CD14-positive monocyte (primary cell): ENCODE results near the gene PMM2. TPM values are rescaled to one million over a fixed set of nuclear protein-coding genes. Genes with fewer than 3 reads are reported as not detected.

Source experiments
- DNase-seq, 3 donors: peaks; one replicate each; pipeline ENCODE4 v3.0.0-alpha.2; 2011 to 2022
- H2AFZ ChIP-seq: 2 replicates; pipeline ENCODE4 v1.6.0; 2012; ENCODE audit warnings: mild to moderate bottlenecking, low read depth, low read length, inconsistent platforms; ENCODE audit not compliant: insufficient read depth, poor library complexity, severe bottlenecking
- H3K27ac ChIP-seq, 2 donors: 1 replicate in 1 of 2; 2 replicates in 1 of 2; pipeline ENCODE4 v1.5.1; 2012 to 2013; ENCODE audit warnings: low read length in 2 of 2, control low read depth in 1 of 2, inconsistent platforms in 1 of 2, low read depth in 1 of 2, mild to moderate bottlenecking in 1 of 2
- H3K27me3 ChIP-seq, 2 donors: one replicate each; pipeline versions ENCODE4 v1.6.0 to v1.6.1; 2011 to 2013; ENCODE audit warnings: low read length in 2 of 2; ENCODE audit not compliant: control insufficient read depth in 2 of 2, insufficient read depth in 2 of 2
- H3K36me3 ChIP-seq, 2 donors: replicated peaks in 1 of 2; 1 replicate in 1 of 2; 2 replicates in 1 of 2; pipeline versions ENCODE4 v1.5.1 to v1.6.1; 2012 to 2013; ENCODE audit warnings: low read length in 2 of 2, control low read depth in 1 of 2, inconsistent platforms in 1 of 2, mild to moderate bottlenecking in 1 of 2; ENCODE audit not compliant: insufficient read depth in 2 of 2, control insufficient read depth in 1 of 2
- H3K4me1 ChIP-seq, 2 donors: 1 replicate in 1 of 2; 2 replicates in 1 of 2; pipeline versions ENCODE4 v1.5.1 to v1.6.1; 2012 to 2013; ENCODE audit warnings: low read length in 2 of 2, control low read depth in 1 of 2, inconsistent platforms in 1 of 2, mild to moderate bottlenecking in 1 of 2, moderate library complexity in 1 of 2; ENCODE audit not compliant: insufficient read depth in 2 of 2, control insufficient read depth in 1 of 2
- H3K4me2 ChIP-seq: replicated peaks from 2 replicates; pipeline ENCODE3; 2012; ENCODE audit warnings: low read length, moderate library complexity, mild to moderate bottlenecking; ENCODE audit not compliant: poor library complexity, severe bottlenecking; ENCODE audit errors: extremely low read depth
- H3K4me3 ChIP-seq, 3 experiments: fragments of 200-600 bp in 1 of 3; sonication (generic) in 1 of 3; replicated peaks in 1 of 3; 1 replicate in 2 of 3; 2 replicates in 1 of 3; pipeline ENCODE4 v1.5.1; 2011 to 2013; ENCODE audit warnings: low read length in 3 of 3, mild to moderate bottlenecking in 3 of 3, control low read depth in 2 of 3, low read depth in 2 of 3, inconsistent platforms in 1 of 3, moderate library complexity in 1 of 3
- H3K79me2 ChIP-seq: 2 replicates; pipeline ENCODE4 v1.6.0; 2012; ENCODE audit warnings: mild to moderate bottlenecking, control low read depth, inconsistent platforms, low read length, moderate library complexity; ENCODE audit not compliant: insufficient read depth
- H3K9ac ChIP-seq: 2 replicates; pipeline ENCODE4 v1.6.0; 2017; ENCODE audit warnings: low read length, mild to moderate bottlenecking; ENCODE audit not compliant: insufficient read depth, poor library complexity, severe bottlenecking
- H3K9me3 ChIP-seq, 2 donors: replicated peaks in 1 of 2; 1 replicate in 1 of 2; 2 replicates in 1 of 2; pipeline versions ENCODE4 v1.5.1 to v1.6.1; 2012 to 2013; ENCODE audit warnings: low read length in 2 of 2, control low read depth in 1 of 2; ENCODE audit not compliant: control insufficient read depth in 1 of 2, insufficient read depth in 1 of 2
- H4K20me1 ChIP-seq: 2 replicates; pipeline ENCODE4 v1.6.0; 2012; ENCODE audit warnings: mild to moderate bottlenecking, low read length, control low read depth, moderate library complexity; ENCODE audit not compliant: insufficient read depth
- H3K27ac Mint-ChIP-seq, 7 donors: one replicate each; pipeline ENCODE4 v1.8.0; 2020; ENCODE audit warnings: mild to moderate bottlenecking in 7 of 7, mixed read lengths in 7 of 7, moderate library complexity in 6 of 7, inconsistent platforms in 2 of 7
- H3K27me3 Mint-ChIP-seq, 3 donors: one replicate each; pipeline ENCODE4 v1.8.0; 2021 to 2022; ENCODE audit warnings: low read depth in 3 of 3, mild to moderate bottlenecking in 3 of 3, mixed read lengths in 3 of 3, moderate library complexity in 3 of 3, inconsistent platforms in 1 of 3
- H3K36me3 Mint-ChIP-seq, 2 donors: one replicate each; pipeline ENCODE4 v1.8.0; 2020; ENCODE audit warnings: mixed read lengths in 2 of 2, inconsistent platforms in 1 of 2, mild to moderate bottlenecking in 1 of 2
- H3K4me1 Mint-ChIP-seq: one replicate; pipeline ENCODE4 v1.8.0; 2020; ENCODE audit warnings: mild to moderate bottlenecking, mixed read lengths
- H3K4me3 Mint-ChIP-seq, 2 donors: one replicate each; pipeline ENCODE4 v1.8.0; 2020; ENCODE audit warnings: mild to moderate bottlenecking in 2 of 2, mixed read lengths in 2 of 2, moderate library complexity in 1 of 2
- H3K9me3 Mint-ChIP-seq, 7 donors: one replicate each; pipeline ENCODE4 v1.8.0; 2020 to 2022; ENCODE audit warnings: mixed read lengths in 7 of 7, mild to moderate bottlenecking in 6 of 7, moderate library complexity in 6 of 7, inconsistent platforms in 2 of 7
- CTCF ChIP-seq: fragments of 200-600 bp; IDR thresholded peaks from one replicate; pipeline ENCODE4 v1.8.0; 2022; ENCODE audit warnings: antibody characterized with exemption, mild to moderate bottlenecking
- WGBS: methylation state at CpG from one replicate; pipeline ENCODE4 v1.1.5; 2013; ENCODE audit warnings: missing lambda C conversion rate; ENCODE audit not compliant: insufficient coverage; 5-methylcytosine and 5-hydroxymethylcytosine counted together
- intact Hi-C, 2 donors: fragments of 100-400 bp; cut with micrococcal nuclease; formaldehyde crosslinking; loops; one replicate each; pipeline versions ENCODE4 v1.15.0 to v1.15.1; 2023
- polyA plus RNA-seq, 3 donors: library from polyadenylated mRNA; depleted of rRNA in 1 of 3; unstranded in 2 of 3; stranded (reverse) in 1 of 3; fragments of 300-500 nt in 2 of 3; fragments of >200 nt in 1 of 3; fragmentation: Illumina TruSeq in 2 of 3; gene quantifications; 1 replicate in 2 of 3; 2 replicates in 1 of 3; pipeline ENCODE4 v1.2.3, GENCODE V29; 2012 to 2021

The PMM2 gene
- polyA plus RNA-seq, 3 donors: 15.2 to 22.9 (median 17.8) TPM

- no peak overlapping the region for H3K4me2 ChIP-seq
- H3K79me2 ChIP-seq: no peaks in the 10 kb centered on the region
- H3K36me3 ChIP-seq: peaks cover 50 to 91% of the 10 kb centered on the region in 2 donors
- no peak overlapping the region for H3K27ac ChIP-seq
- intact Hi-C loops: no loop called here
- no peak for TF ChIP-seq CTCF
- H2AFZ ChIP-seq: no peak overlapping the region
- Mint-ChIP-seq H3K36me3 (peaks cover 61 to 90% of the 10 kb centered on the region in 2 donors), H3K27me3 (no peaks in the 10 kb centered on the region), H3K9me3 (peaks cover 0 to 5% (median 2%) of the 10 kb centered on the region in 7 donors), H3K27ac (peak overlapping the region in 1 of 7 donors; percentile 27), H3K4me1 (no peaks in the 10 kb centered on the region), H3K4me3 (no peak overlapping the region)
- H4K20me1 ChIP-seq: no peaks in the 10 kb centered on the region
- no peak overlapping the region for H3K9ac ChIP-seq
- H3K4me3 ChIP-seq: no peak overlapping the region
- no peaks in the 10 kb centered on the region for H3K27me3 ChIP-seq
- no CpG with 5 or more reads among the region's 3 CpGs for WGBS
- no peak for DNase-seq
- H3K4me1 ChIP-seq: no peaks in the 10 kb centered on the region
- no peaks in the 10 kb centered on the region for H3K9me3 ChIP-seq
These were observed 24.1 kb upstream of the PMM2 start for GRCh38 chr16:8773537-8773936.

GRCh38 chr16:8774208-8774607, 23.4 kb upstream of the PMM2 start:
- H3K9me3 ChIP-seq: no peaks in the 10 kb centered on the region
- H3K79me2 ChIP-seq: no peaks in the 10 kb centered on the region
- H4K20me1 ChIP-seq: no peaks in the 10 kb centered on the region
- WGBS: 100% methylated on average over 9 of the region's 11 CpGs
- H3K27me3 ChIP-seq: no peaks in the 10 kb centered on the region
- no peak for TF ChIP-seq CTCF
- H3K36me3 Mint-ChIP-seq: peaks cover 60 to 86% of the 10 kb centered on the region in 2 donors
- no peak overlapping the region for H3K4me3 ChIP-seq
- no peak overlapping the region for H2AFZ ChIP-seq
- H3K4me1 ChIP-seq: no peaks in the 10 kb centered on the region
- peaks cover 0 to 3% (median 0%) of the 10 kb centered on the region in 3 donors for H3K27me3 Mint-ChIP-seq
- H3K9me3 Mint-ChIP-seq: peaks cover 0 to 5% (median 2%) of the 10 kb centered on the region in 7 donors
- H3K36me3 ChIP-seq: peaks cover 44 to 91% of the 10 kb centered on the region in 2 donors
- no peak overlapping the region for H3K4me3 Mint-ChIP-seq
- no peak overlapping the region for H3K4me2 ChIP-seq
- no peaks in the 10 kb centered on the region for H3K4me1 Mint-ChIP-seq
- intact Hi-C loops: no loop called here
- no peak overlapping the region for H3K27ac ChIP-seq
- H3K9ac ChIP-seq: no peak overlapping the region
- no peak for DNase-seq
- no peak overlapping the region for H3K27ac Mint-ChIP-seq
